HG02938 (cell line): ENCODE results near the gene LY6G6F.

ENCODE experiments used
- ATAC-seq: cut with Tn5 transposase; IDR thresholded peaks from one replicate; pipeline ENCODE4 v1.9.1; 2021; ENCODE audit warnings: mild to moderate bottlenecking, moderate library complexity; ENCODE audit not compliant: unreplicated experiment

LY6G6F gene

DNA sequence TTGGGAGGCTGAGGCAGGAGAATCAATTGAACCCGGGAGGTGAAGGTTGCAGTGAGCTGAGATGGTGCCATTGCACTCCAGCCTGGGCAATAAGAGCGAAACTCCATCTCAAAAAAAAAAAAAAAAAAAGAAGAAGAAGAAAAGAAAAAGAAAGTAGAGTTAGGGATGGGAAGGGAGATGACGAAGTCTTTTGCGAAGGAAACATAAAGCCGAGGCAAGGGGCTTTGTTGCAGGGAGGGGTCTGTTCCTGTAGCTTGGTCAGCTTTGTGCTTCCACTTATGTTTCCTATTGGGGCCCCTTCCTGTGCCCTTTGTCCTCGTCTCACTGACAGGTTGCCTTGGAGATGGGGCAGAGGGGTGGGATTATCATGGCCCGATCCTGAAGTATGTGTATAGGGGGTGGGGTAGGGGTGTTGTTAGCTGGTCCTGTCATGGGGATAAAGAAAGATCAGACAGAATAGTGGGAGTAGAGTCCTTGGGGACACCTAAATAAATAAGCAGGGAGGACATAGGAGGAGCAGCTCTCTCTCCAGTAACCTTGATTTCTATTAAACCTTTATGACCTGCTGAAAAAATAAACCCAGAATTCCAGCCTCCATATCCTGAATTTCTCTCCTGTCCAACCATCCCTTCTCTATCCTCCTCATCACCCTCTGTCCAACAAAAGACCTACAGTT is 30.8 kb downstream of the LY6G6F start:
- no peak for ATAC-seq

DNA sequence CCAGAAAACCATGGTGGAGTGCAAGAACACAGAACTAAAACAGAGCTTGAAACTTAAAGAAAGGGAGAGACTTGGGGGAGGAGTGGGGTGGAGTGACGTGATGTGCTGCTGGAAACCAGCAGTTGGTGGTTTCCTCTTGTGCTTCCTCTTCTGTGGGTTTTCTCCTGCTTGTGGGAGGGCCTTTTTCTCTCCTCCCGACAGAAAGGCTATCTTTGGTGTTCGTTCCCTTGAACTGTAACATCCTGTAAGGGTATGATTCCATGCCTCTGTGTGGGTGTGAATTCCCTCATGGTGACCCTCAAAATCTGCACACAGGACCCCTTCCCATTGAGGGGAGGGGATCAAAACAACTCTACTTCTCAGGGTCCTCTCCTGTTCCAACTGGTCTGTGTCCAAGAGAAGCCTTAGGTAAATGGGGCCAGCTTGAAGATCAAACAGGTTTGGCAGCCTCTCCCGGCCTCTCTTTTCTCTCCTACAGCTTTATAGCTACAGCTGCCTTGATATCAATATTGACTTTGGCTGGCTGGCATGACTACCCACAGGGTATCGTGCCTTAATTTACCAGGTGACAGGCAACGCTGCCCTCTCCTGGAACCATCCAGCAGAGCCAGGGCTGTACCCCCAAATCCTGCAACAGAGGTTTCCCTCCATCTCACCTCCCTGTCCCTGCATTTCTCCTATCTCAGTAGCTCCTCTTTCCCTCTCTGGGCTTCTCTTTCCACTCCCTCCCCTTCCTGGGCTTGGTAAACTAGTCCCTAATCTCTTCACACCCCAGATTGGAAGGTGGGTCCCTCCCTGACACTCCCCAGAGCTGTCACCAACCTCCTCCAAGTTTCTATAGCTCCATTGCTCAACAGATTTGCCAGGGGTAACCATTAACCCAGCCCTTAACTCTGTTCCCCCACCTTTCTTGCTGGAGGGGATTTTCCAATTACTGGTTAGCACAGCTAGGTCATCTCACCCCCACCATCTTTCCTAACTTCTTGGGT is 31.6 kb downstream of the LY6G6F start:
- no peak for ATAC-seq

- peak; percentile 68 for ATAC-seq
Observed at GRCh38 chr6:31739639-31740396, 33.2 kb downstream of the LY6G6F start, which contains the start of gene MSH5. MSH5 (plus strand) TSS chr6:31740005; CDS start chr6:31740467, 462 bp downstream.

- no peak for ATAC-seq
Observed at GRCh38 chr6:31740397-31741223, 33.9 kb downstream of the LY6G6F start.

- ATAC-seq: no peak
Observed at GRCh38 chr6:31741815-31742214, 35.1 kb downstream of the LY6G6F start.

DNA sequence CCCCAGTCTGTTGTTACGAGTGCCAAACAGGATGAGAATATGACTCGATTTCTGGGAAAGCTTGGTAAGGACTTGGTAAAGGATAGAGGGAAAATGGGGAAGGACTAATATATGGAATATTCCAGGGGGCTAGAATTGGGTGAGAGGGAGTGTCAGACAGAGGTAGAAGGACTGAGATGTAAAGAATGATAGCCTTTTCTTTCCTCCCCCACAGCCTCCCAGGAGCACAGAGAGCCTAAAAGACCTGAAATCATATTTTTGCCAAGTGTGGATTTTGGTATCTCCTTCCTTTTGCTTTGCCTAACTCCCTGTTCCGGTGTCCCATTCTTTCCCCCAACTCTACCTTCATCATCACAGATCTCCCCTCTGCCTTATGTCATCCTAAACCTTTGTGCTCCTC is 36.2 kb downstream of the LY6G6F start:
- ATAC-seq: no peak

DNA sequence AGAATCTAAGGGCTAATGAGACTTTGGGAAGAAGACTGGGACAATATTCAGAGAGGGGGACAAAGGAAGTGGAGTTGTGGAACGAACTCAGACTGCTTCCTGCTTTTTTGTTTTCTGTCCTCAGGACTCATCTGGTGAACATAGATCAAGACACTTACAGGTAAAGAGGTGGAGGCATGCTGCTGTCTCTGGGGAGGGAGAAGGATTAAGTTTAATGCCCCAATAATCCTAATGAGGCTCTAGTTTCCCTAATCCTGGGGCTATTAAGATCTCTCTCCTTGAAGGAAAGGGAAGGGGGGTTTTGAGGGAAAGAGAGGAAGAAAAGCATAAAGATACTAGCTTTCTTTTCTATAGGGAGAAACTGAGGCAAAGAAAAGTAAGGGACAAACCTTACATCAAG is 37.8 kb downstream of the LY6G6F start:
- no peak for ATAC-seq

DNA sequence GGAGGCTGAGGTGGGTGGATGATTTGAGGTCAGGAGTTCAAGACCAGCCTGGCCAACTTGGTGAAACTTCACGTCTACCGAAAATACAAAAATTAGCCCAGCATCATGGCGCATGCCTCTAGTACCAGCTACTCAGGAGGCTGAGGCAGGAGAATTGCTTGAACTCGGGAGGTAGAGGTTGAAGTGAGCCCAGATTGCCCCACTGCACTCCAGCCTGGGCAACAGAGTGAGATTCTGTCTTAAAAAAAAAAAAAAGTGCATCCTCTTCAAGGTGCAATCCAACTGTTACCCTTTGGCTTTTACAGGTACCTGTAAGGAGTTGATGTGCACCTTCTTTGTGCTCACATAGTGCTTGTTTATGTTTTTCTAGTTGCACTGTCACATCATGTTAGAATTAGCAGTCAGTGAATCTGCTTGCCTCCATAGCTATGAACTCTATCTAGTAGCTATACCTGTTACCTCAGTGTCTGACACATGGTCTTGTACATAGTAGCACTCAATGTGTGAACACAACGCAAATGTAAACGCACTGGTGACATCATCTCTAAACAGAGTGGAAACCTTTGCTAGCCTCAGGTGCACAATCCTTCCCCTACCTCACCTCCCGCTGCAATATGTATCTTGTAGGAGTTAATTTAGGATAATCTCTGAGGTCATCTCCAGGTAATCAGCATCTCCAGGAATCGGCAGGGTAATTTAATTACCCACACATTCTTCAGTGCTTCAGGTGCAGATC is 42.8 kb downstream of the LY6G6F start:
- no peak for ATAC-seq

- no peak for ATAC-seq
Observed at GRCh38 chr6:31750411-31751022, 43.9 kb downstream of the LY6G6F start.

GRCh38 chr6:31752739-31753319 is 46.2 kb downstream of the LY6G6F start:
- no peak for ATAC-seq

- ATAC-seq: no peak
Observed at GRCh38 chr6:31758281-31758680, 51.6 kb downstream of the LY6G6F start.
